ENCODE data around the gene ATP10B.

The ATP10B gene

DNA sequence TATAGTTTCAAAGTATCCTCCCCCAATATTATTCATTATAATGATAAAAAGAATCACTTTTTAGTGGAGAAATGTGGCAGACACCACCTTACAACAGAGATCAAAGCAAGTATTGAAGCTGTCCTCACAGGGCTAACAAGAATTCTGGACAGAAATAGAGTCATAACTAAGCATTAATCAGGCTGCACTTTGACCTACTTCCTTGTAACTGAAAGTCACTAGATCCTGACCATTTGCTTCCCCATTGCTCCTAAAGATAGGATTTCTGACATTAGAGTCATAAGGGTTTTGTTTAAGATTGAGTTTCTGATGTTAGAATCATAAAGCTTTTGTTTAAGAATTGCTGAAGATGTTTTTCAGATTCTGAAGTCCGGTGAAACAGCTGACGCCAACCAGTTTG, 159.7 kb downstream of the ATP10B start:
- DNase-seq (ENCODE audit: low spot score), result no peak

DNA sequence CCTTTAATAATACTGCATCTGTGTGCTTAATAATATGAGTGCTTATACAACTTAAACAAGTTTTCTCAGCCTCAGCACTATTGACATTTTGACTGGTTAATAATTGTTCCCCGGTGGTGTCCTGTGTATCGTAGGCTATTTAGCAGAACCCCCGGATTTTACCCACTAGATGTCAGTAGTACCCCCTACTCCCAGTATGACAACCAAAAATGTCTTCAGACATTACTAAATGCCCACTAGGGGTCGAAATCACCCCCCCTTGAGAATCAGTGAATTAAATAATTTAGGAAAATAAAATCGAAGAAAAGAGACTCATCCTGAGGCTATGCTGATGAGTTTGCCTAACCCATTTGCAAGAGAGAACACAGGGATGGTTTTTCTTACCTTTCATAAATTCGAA, 166.3 kb downstream of the ATP10B start:
- DNase-seq (ENCODE audit: low spot score), result no peak

DNA sequence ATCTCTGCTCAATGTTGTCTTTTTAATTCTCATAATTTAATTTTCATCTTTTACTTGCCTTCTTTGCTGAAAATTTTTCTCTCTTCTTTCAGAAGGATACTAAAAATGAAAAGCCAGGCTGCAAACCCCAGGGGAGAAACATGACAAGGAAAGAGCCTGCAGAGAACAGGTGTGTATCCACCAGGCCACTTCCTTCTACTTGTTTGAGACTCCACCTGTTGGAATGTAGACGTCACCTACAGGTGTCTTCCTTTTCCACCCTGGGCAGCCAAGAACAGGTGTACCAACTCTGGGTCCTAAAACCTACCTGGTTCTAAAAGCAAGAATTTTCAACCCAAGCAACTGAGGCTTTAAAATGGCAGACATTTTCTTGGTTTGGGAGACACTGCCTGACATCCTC, 166.8 kb downstream of the ATP10B start:
- no peak for DNase-seq (ENCODE audit: low spot score)

DNA sequence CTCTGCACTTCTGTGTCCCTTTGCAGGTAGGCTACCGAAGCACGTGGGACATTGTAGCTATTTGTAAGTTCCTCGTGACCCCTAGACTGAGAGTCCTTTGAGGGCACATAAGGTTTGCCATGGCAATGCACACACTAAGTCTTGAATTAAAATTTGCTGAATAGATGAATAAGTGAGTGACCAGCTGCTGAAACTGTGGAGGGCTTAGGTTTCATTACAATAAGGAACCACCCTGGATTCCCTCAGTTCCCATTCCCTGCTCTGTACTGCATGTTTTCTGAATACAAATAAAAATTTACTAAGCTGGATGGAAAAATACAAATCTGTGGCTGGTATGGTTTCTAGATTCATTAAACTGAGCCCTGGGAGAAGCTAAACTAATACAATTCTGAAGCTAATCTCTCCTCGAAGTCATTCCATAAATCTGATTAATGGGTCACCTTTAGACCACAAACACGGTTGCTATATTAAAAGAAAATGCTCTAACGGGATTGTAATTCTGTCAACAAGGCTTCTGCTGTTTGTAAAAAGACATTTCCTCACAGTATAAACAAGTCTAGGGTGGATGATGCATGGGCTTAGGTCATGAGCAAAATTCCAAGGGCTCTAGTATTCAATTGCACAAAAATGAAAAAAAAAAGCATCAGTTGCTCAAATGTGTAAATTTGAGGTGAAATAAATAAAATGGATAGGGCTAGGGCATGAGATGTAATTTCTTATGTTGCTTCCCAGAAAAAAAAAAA, 172.3 kb downstream of the ATP10B start:
- DNase-seq (ENCODE audit: low spot score), result no peak

DNA sequence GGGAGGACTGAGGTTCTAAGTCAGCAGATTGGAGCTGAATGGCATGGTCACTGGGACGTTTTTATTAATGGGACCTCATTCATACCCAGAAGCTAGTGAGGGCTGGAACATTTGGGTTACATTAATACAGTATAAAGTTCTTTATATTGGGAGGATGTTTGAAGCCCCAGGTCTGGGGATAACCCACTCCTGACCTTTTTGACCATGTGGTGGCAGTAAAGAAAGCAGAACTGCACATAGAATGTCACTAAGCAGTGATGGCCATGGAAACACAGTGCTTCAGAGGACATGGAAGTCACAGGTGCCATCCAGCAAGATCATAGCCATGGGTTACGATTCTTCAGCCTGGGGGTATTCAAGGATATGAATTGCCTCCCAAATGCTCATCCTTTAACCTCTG, 176.0 kb downstream of the ATP10B start:
- no peak for DNase-seq (ENCODE audit: low spot score)

DNA sequence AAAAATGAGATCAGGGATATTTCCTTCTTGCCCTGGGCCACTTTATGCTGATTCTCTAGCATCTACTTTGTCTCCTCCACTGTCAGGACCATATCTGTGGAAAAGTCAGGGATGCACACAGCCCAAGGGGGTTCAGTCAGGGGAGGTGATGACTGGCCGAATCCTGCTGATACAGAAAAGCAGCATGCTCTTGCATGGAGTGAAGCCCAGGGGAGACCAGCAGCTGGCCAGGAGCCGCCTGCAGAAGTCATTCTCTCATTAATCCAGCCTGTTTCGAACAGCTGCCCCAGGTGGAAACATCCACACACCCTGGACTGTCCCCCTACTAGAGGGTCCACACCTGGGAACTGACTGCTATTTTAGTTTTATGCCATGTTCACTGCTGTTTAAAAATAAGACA, 177.1 kb downstream of the ATP10B start:
- no peak for DNase-seq (ENCODE audit: low spot score)

DNA sequence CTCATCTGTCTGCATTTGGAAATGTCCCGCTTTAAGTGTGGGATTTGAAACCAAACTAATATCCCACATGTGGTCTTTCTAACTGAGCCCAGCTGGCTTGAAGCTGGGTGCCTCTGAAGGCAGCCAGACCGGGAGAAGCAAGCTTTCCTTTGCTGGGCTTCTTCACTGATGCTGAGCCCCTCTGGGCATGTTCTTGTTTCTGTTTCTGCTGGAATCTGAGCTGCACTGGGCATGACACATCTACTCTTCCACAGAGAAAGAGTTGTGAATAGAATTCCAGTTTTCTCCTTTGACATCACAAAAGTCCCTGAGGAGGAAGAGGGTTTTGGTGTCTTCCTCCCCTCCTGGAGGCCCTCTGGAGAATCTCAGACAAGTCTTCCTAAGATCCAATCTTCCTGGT, 179.5 kb downstream of the ATP10B start:
- DNase-seq (ENCODE audit: low spot score), result no peak

DNA sequence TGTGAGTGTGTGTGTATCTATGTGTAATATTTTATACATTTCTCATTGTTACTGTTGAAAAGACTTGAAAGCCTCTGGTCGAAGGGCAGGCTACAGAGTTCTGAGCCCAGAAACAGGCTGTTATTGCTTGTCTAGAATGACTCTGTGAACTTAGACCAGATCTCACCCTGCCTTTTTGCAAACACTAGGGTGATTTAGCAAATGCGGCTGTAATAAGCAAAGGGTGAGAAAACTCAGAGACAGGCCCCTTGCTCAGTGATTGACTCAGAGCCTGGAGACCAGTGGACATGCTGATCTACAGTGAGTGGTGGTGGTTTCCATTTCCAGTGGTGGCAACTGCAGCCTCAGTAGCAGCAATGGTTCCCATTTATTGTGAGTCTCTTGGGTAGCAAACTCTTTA, 183.7 kb downstream of the ATP10B start:
- no peak for DNase-seq (ENCODE audit: low spot score)

DNA sequence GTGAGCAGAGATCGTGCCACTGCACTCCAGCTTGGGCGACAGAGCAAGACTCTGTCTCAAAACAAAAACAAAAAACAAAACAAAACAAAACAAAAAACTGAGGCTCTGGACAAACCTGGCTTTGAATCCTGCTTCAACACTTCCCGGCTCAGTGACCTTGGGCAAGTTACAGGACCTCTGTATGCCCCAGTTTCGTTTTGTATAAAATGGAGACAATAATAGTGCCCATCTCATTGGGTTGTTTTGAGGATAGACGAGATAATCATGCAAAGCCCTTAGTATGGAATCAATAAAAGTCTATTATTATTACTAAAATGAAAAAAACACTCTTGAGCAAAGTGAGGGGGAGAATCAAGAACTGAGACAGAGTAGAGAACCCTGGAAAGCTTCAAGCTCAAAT, 184.9 kb downstream of the ATP10B start:
- no peak for DNase-seq (ENCODE audit: low spot score)

DNA sequence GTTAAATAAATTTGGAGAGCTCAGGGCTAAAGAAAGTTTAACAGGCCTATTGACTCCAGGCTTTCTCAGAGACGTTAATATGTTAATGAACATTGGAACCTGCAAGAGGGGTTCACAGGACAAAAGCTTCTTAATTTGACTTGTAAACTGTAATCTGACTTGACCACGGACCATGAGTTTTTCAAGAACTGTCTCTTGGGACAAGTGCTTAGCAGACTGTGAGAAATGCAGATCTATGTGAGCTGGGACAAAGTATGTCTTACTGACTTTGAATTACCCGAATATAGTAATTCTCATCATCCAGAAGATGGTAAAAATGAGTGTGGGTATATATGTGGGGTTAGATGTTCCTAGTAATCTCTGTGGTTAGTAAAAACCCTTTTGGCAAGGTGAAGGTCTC, 186.6 kb downstream of the ATP10B start:
- no peak for DNase-seq (ENCODE audit: low spot score)

DNA sequence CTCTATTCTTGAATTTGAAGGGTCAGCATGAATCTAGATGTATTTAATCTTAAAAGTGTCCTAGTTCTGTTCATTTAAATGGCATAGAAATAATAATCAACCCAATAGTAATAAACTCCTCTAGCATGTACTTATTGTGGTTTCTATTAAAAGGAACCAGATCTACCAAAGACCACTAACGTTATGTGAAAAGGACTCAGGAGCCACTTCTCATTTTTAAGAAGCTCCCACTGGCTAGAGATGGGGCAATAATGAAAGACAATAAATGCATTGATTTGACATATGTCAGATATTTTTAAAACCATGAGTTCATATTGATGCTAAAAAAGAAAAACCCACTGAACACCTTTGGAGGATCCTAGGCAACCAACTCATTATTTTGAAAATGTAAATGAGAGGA, 191.9 kb downstream of the ATP10B start:
- DNase-seq (ENCODE audit: low spot score), result no peak

DNA sequence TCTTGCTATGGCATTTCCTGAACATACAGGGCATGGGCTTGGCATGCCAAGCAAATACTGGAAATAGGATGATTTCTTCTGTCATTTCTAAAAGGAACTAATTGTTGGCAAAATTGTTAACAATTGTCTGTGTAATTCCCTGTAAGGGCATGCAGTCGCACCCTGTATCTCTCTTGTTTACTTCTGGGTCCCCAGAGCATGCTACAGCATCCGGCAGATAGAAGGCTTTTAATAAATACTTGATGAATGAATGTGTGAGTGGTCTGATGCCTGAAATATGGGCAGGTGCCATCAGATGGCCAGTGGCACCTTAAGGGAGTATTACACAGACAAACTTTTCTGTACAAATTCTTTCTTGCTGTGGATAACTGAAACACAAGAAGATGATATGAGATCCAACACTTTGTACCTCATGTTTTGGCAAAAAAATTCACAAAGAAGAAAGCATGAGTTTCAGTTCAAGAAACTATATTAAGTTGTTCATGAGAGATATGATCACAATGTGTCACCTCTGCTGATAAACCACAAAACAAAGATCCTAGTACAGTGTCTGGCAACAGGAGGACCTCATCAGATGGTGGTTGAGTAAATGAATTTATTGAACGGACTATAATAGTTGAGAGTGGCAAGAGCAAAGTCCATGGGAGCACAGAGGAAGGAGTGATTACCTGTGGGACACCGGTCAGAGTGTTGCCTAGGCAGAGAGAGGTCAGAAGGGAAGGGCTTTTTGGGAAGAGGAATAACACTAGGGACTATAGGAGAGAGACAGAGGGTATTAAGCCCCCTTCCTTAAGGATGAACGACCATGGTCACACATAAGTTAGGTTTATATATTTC, 194.2 kb downstream of the ATP10B start:
- no peak for DNase-seq (ENCODE audit: low spot score)

DNA sequence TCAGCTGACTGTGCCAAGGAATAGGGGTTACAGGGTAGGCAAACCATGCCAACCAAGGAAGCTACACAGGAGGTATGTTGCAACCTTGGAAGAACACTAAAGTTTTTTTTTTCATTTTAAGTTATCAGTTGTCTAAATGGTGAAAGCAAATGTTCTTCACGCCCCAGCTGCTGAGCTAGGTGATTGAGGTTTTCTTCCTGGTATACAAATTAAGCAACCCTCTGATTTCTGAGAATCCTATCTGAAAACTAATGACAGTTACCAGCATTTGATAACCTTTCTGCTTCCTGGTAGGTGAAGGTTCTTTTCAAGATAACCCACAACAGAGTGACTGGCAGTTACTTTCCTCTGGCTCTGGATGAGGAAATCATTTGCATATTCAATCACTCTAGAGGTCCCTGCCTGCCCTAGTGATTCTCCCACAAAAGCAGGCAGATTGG, 194.9 kb downstream of the ATP10B start:
- no peak for DNase-seq (ENCODE audit: low spot score)

DNA sequence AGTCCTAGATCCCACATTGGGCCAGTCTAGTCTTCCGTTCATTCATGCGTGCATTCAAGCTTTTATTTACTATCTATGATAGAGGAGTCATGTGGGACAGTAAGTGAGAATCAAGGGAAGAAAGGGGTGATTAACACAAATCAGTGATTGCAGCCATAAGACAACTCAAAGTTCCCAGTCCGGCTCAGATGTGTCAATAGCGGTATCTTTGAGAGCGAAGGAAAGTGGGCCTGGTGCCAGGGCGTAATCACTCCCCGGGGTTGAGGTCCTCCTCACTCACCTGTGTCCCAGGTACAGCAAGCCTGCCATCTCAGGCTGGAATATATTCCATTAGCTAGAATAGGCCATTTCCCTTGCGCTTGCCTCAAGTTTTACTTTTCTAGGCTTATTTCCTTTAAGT, 196.3 kb downstream of the ATP10B start:
- no peak for DNase-seq (ENCODE audit: low spot score)

DNA sequence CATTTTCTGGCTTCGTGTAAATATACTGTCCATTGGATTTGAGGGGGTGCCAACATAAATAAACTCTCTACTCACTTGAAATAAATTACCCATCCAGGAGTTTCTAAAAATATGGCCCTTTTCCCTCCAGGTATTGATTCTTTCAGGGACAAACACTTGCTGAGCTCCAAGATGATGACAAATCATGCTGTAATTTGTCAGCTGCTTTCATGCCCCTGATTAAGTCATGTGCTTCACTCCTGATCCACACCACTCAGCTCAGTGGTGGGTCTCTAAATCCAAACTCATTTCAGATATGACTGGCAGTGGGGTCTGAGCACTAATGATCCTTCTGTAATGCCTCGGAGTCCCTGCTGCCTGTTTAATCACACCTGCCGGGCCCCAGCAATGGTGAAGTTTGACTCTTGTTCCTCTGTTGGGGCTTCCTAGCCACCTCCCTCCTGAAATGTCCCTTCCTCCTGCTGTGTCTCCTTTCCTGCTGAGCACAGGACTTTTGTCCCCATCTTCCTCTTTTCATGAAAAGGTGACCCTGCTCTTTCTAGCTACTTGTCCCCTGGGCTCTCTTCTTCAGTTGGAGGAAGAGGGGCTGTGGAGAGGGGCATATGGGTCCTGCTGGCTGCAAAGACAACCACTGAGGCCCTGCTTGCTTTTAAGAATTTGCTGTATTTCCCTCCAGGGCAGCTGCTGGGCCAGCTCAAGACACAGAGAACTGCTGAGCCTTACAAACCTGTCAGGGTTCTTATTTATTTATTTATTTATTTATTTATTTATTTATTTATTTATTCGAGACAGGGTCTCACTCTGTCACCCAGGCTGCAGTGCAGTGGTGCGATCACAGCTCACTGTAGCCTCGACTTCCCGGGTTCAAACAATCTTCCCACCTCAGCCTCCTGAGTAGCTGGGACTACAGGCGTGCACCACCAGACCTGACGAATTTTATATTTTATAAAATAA, 200.0 kb downstream of the ATP10B start:
- DNase-seq (ENCODE audit: low spot score), result no peak

DNA sequence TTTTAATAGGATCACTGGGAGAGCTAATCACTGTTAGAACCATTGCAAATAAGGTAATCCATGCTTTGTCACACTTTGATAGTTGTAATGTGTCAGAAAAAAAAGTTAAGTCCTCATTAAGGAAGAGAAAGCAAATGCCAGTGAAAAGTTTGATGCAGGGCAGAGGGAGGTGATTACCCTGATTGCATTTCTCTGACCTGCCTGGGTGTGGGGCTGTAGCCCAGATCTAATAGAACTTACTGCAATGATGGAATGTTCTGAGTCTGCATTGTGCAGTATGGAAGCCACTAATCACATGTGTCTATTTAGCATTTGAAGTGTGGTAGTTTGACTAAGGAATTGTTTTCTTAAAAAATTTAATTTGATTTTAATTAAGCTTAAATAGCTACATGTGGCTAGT, 202.7 kb downstream of the ATP10B start:
- DNase-seq (ENCODE audit: low spot score), result no peak

DNA sequence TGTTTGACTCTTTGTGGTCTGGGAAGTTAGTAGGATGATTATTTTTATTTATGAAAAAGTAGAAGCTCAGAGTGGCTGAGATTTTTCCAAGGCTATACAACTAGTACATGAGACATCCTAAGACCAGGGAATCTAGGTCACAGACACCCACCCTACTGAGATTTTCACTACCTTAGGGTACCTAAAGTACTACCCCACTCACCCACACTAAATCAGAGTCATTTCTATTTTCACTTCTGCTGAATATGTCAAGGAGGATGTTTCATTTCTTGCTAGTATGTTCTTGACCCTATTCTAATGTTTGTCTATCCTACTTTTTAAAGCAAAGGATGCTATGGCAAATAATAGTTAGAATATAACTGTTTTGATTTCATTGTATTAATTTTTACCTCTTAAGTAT, 206.0 kb downstream of the ATP10B start:
- DNase-seq (ENCODE audit: low spot score), result no peak

DNA sequence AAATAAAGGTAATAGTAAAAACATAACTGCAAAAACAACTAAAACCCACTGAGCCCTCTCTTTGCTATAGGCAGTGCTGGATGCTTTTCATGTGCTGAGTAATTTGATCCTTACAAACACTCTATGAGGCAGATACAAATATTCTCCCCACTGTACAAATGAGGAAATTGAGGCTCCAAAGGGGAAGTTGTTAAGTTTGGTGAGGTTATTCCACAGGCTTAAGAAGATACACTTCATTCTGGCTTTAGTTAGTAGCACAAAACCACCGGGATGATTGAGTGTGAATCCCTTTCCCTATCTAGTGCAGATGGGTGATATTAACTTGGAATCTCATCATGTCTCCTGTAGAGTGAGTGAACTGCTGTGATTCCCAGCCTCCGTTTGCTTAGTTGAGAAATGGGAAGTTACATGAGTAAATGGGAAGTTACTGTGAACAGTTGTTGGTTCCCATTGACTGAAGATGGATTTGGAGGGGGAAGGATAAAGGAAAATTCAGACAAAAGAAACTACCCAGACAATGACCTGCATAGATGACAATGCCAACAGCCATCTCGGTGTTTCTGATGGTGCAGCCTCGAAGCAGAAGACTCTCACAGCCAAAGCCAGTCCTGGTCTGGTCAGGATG, 208.3 kb downstream of the ATP10B start:
- DNase-seq (ENCODE audit: low spot score), result no peak

DNA sequence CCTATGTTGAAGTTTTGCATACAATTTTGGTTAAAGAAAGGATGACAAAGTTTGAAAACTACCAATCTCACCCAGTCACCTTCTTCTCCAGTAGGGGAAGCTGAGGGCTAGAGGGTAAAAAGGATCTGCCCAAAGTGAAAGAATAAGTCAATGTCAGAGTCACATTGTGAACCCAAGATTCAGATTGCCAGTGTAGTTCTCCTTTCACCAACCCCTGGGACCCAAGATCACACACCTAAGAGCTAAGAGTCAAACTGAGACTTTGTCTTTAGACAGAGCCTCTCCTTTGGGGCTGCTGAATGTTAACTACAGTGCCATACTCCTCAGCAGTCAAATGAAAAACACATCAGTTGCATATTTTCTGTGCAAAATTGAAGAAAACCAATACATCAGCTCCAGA, 210.6 kb downstream of the ATP10B start:
- DNase-seq (ENCODE audit: low spot score), result no peak

DNA sequence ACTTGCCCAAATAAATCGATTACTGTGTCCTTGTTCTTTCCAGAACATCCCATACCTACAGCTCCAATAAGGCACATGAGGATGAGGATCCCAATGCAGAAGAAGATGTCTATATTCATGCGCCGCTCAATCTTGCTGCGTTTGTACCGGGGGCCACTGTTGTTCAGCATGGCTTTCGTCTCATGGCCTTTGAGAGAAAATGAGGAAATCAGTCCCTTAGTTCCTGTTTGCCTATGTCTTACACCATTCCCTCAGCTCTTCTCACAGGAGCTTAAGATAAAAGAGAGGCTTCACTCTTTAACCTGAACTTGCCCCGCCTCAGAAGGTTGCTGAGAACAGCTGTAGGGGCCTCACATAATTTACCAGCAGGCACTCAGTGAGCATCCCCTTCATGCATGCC, 211.6 kb downstream of the ATP10B start:
- no peak for DNase-seq (ENCODE audit: low spot score)

DNA sequence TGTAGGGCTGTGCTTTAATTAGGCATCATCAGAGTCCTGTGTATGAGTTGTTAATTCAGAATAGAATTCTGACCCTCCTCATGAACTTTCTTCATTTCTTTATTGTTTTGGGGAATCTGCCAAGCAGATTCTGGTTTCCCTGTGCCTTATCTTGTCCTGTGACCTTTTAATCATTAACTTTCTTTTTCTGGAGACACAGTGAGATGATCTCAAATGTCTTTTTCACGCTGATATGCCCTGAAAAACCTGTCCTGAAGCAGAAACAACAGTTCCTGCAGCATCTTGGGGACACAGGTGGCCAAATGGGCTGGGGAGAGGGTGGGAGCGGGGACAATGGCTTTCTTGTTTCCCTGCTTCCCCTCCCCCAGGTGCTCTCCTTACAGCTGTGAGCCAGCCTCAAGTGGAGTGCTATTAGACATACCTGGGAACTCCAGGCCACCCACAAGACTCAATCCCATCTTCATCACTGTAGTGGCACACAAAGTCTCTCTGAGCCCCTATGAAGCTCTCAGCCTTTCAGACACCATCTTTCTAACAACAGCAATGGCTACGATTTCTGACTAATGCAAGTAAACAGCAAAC, 213.8 kb downstream of the ATP10B start:
- no peak for DNase-seq (ENCODE audit: low spot score)

Data from AG20443 (cell line).